HT1080 (cell line): ENCODE data around the gene BRD7. TPM values are rescaled to one million over a fixed set of nuclear protein-coding genes. Genes with fewer than 3 reads are reported as not detected.
A peak's percentile ranks its signal among the peaks of the same experiment; 100 is the strongest.

Experiments used
- DNase-seq: peaks from one replicate; pipeline ENCODE4 v3.0.0-alpha.2; 2015; ENCODE audit warnings: low read depth
- total RNA-seq: library from RNA; depleted of rRNA; stranded (reverse); fragments of >200 nt; shearing (Covaris generic); gene quantifications from 2 replicates; pipeline ENCODE4 v1.2.3, GENCODE V29; 2014

BRD7 gene
- total RNA-seq, 1 experiment from 2014 or later, result 78.6 TPM

GRCh38 chr16:50304467-50305440 is 64.0 kb downstream of the BRD7 start:
- no peak for DNase-seq

- DNase-seq, result no peak
Observed at GRCh38 chr16:50303605-50304466, 65.0 kb downstream of the BRD7 start.

- no peak for DNase-seq
Observed at GRCh38 chr16:50303041-50303604, 65.7 kb downstream of the BRD7 start.

GRCh38 chr16:50302472-50303005 is 66.2 kb downstream of the BRD7 start:
- no peak for DNase-seq

- peak; percentile 21 for DNase-seq
Observed at GRCh38 chr16:50301626-50302471, 66.9 kb downstream of the BRD7 start.

- DNase-seq, result no peak
Observed at GRCh38 chr16:50300942-50301625, 67.7 kb downstream of the BRD7 start.

GRCh38 chr16:50299508-50300105 is 69.2 kb downstream of the BRD7 start:
- no peak for DNase-seq

GRCh38 chr16:50298591-50299507 is 69.9 kb downstream of the BRD7 start:
- DNase-seq, result no peak

GRCh38 chr16:50298075-50298460 is 70.7 kb downstream of the BRD7 start:
- DNase-seq, result no peak

GRCh38 chr16:50297301-50298074 is 71.3 kb downstream of the BRD7 start:
- no peak for DNase-seq

GRCh38 chr16:50296807-50297206 is 72.0 kb downstream of the BRD7 start:
- no peak for DNase-seq

GRCh38 chr16:50295541-50296132 is 73.2 kb downstream of the BRD7 start:
- no peak for DNase-seq

GRCh38 chr16:50294955-50295354 is 73.8 kb downstream of the BRD7 start:
- DNase-seq, result no peak

GRCh38 chr16:50293994-50294855 is 74.6 kb downstream of the BRD7 start:
- DNase-seq, result no peak

GRCh38 chr16:50293041-50293783 is 75.6 kb downstream of the BRD7 start:
- no peak for DNase-seq

- no peak for DNase-seq
Observed at GRCh38 chr16:50292566-50292948, 76.2 kb downstream of the BRD7 start.
